B cell (primary cell): Measurements from ENCODE around the gene RAP1GAP2.

ENCODE experiments used
- CTCF ChIP-seq: fragments of 200-600 bp; IDR thresholded peaks from one replicate; pipeline ENCODE4 v1.8.0; 2022; ENCODE audit warnings: antibody characterized with exemption, mild to moderate bottlenecking
- EZH2 ChIP-seq: IDR thresholded peaks from 2 replicates; pipeline ENCODE4 v1.6.1; 2012; ENCODE audit warnings: borderline replicate concordance, low read depth, mild to moderate bottlenecking, moderate library complexity, low read length; ENCODE audit not compliant: insufficient read depth, poor library complexity, severe bottlenecking

- TF ChIP-seq CTCF, result peak; percentile 70
- no peak for TF ChIP-seq EZH2
These were observed 40.9 kb downstream of the RAP1GAP2 start for GRCh38 chr17:2837147-2837561.
